Esophagus muscularis mucosa (tissue), 4 donors: ENCODE results near the gene RPL6.
A peak's percentile ranks its signal among the peaks of the same experiment; 100 is the strongest.

Experiments
- CTCF ChIP-seq, 3 experiments: fragments of 200-600 bp in 2 of 3; fragments of 450-650 bp in 1 of 3; sonication (generic) in 2 of 3; IDR thresholded peaks; one replicate each; pipeline ENCODE4 v1.5.1; 2017 to 2019; ENCODE audit warnings: antibody characterized with exemption in 3 of 3, mild to moderate bottlenecking in 2 of 3, moderate library complexity in 1 of 3
- EP300 ChIP-seq: sonication (generic); formaldehyde crosslinking; IDR thresholded peaks from one replicate; pipeline ENCODE4 v1.6.1; 2017; ENCODE audit warnings: antibody characterized with exemption
- POLR2A ChIP-seq: fragments of 450-650 bp; IDR thresholded peaks from one replicate; pipeline ENCODE4 v1.6.1; 2017; ENCODE audit warnings: antibody characterized with exemption, moderate library complexity, mild to moderate bottlenecking, low read depth
- POLR2AphosphoS5 ChIP-seq, 2 donors: sonication (generic); formaldehyde crosslinking; IDR thresholded peaks; one replicate each; pipeline ENCODE4 v1.6.1; 2017; ENCODE audit warnings: antibody characterized with exemption in 2 of 2

- TF ChIP-seq CTCF (IDR thresholded peaks at IDR 0.05) (no peak), EP300 (no peak), POLR2A (no peak), POLR2AphosphoS5 (IDR thresholded peaks at IDR 0.05) (peak; percentile 58 to 62)
Observed at GRCh38 chr12:112419297-112420133, 10.1 kb upstream of the RPL6 start.
